Transverse colon (tissue), 4 donors: ENCODE data around the gene ZDHHC14. TPM values are rescaled to one million over a fixed set of nuclear protein-coding genes. Genes with fewer than 3 reads are reported as not detected.

Experiments
- DNase-seq: peaks from one replicate; pipeline ENCODE4 v3.0.0-alpha.2; 2019
- H3K27ac ChIP-seq, 4 donors: fragments of 200-600 bp; sonication (generic); 2 replicates each; pipeline ENCODE4 v1.5.1; 2016 to 2018; ENCODE audit warnings: inconsistent platforms in 4 of 4
- H3K27me3 ChIP-seq: fragments of 200-600 bp; sonication (generic); 2 replicates; pipeline ENCODE4 v1.5.1; 2017; ENCODE audit warnings: inconsistent platforms
- H3K36me3 ChIP-seq, 4 donors: fragments of 200-600 bp; sonication (generic); 2 replicates each; pipeline ENCODE4 v1.5.1; 2017 to 2019; ENCODE audit warnings: inconsistent platforms in 4 of 4
- H3K4me1 ChIP-seq, 4 donors: fragments of 200-600 bp; sonication (generic); 2 replicates each; pipeline ENCODE4 v1.5.1; 2017 to 2020; ENCODE audit warnings: inconsistent platforms in 4 of 4
- H3K4me3 ChIP-seq, 4 donors: fragments of 200-600 bp; sonication (generic); 1 replicate in 1 of 4; 2 replicates in 3 of 4; pipeline versions ENCODE4 v1.5.1 to v1.6.1; 2017 to 2019; ENCODE audit warnings: inconsistent platforms in 4 of 4
- H3K9me3 ChIP-seq, 2 donors: fragments of 200-600 bp; sonication (generic); 2 replicates each; pipeline ENCODE4 v1.5.1; 2017 to 2019; ENCODE audit warnings: inconsistent platforms in 2 of 2
- EP300 ChIP-seq: sonication (generic); formaldehyde crosslinking; IDR thresholded peaks from one replicate; pipeline ENCODE4 v1.6.1; 2017; ENCODE audit warnings: antibody characterized with exemption, low read depth
- POLR2A ChIP-seq: fragments of 450-650 bp; IDR thresholded peaks from one replicate; pipeline ENCODE4 v1.6.1; 2016; ENCODE audit warnings: antibody characterized with exemption, mild to moderate bottlenecking, moderate library complexity
- POLR2AphosphoS5 ChIP-seq, 3 donors: sonication (generic); formaldehyde crosslinking; IDR thresholded peaks; one replicate each; pipeline ENCODE4 v1.6.1; 2016; ENCODE audit warnings: antibody characterized with exemption in 3 of 3
- WGBS, 2 donors: methylation state at CpG; one replicate each; pipeline ENCODE4 v1.1.5; 2018; ENCODE audit warnings: low coverage in 1 of 2; 5-methylcytosine and 5-hydroxymethylcytosine counted together
- in situ Hi-C, 4 donors: fragments of 200-750 bp; cut with MboI; loops; one replicate each; pipeline versions ENCODE4 v1.15.0 to v1.15.1; 2017; ENCODE audit warnings: low sequenced_read_pairs in 3 of 4, low pct_ligation_motif_present in 1 of 4, low pct_unique_long_range_greater_than_20kb in 1 of 4
- intact Hi-C: fragments of 100-400 bp; cut with DNase I; formaldehyde crosslinking; loops from one replicate; pipeline ENCODE4 v1.15.1; 2023; ENCODE audit warnings: low total_unique reads
- total RNA-seq, 4 donors: library from RNA; depleted of rRNA; stranded (reverse); fragments of >200 nt; gene quantifications; one replicate each; pipeline ENCODE4 v1.1.0, GENCODE V29; 2016
- TF ChIP-seq, protein P1 (sequence below), 5 experiments: fragments of 200-600 bp in 3 of 5; fragments of 450-650 bp in 2 of 5; sonication (generic) in 3 of 5; IDR thresholded peaks; 1 replicate in 2 of 5; 2 replicates in 3 of 5; pipeline ENCODE4 v1.5.1; 2016 to 2017; ENCODE audit warnings: antibody characterized with exemption in 5 of 5, inconsistent platforms in 3 of 5, mild to moderate bottlenecking in 2 of 5, moderate library complexity in 1 of 5

ZDHHC14 gene
- total RNA-seq, 4 donors from 2014 or later, result 10.2 to 16.5 (median 12.5) TPM

- Histone ChIP-seq H3K4me1 (no peaks in the 10 kb centered on the region), H3K36me3 (no peaks in the 10 kb centered on the region), H3K9me3 (no peaks in the 10 kb centered on the region), H3K27me3 (no peaks in the 10 kb centered on the region), H3K4me3 (no peak overlapping the region), H3K27ac (no peak overlapping the region)
- intact Hi-C loops, result no loop called here
- no peak for DNase-seq
- TF ChIP-seq, protein P1, sequence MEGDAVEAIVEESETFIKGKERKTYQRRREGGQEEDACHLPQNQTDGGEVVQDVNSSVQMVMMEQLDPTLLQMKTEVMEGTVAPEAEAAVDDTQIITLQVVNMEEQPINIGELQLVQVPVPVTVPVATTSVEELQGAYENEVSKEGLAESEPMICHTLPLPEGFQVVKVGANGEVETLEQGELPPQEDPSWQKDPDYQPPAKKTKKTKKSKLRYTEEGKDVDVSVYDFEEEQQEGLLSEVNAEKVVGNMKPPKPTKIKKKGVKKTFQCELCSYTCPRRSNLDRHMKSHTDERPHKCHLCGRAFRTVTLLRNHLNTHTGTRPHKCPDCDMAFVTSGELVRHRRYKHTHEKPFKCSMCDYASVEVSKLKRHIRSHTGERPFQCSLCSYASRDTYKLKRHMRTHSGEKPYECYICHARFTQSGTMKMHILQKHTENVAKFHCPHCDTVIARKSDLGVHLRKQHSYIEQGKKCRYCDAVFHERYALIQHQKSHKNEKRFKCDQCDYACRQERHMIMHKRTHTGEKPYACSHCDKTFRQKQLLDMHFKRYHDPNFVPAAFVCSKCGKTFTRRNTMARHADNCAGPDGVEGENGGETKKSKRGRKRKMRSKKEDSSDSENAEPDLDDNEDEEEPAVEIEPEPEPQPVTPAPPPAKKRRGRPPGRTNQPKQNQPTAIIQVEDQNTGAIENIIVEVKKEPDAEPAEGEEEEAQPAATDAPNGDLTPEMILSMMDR (IDR thresholded peaks at IDR 0.05), result no peak
- TF ChIP-seq POLR2A (no peak), POLR2AphosphoS5 (IDR thresholded peaks at IDR 0.05) (no peak), EP300 (no peak)
- in situ Hi-C loops, result no loop called here
- WGBS, 2 donors, result 83 to 92% methylated on average over 2 to 6 of the region's 6 CpGs
These were observed 20.8 kb downstream of the ZDHHC14 start for GRCh38 chr6:157401734-157402338.

DNA sequence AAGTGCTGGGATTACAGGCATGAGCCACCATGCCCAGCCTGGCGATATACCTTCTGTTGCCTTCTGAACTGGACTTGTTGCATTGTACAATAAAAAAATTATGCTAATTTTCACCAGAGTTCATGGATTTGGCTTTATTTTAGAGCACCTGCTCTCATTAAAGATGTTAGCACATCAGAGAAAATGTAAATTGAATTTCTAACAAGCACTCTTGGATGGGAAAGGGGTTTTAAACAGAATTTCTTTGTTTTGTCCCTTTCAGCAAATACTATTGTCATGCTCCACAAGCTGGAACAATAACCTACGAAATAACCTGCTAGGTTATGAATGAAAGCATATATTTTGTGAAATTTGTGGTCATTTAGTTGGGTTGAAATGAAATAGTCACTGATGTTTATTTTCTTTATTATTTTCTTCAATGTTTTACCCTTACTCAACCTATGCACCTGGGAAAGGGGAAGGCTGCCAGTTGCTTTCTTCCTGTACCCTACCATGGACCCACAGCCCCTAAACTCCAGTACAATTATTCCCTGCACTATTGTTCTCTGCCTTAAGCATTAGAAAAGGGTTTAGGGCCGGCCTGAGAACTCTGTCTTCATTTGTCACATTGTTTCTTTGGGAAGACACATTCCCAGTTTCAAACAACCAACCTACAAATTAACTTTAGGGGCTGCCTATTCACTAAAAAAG lies 22.2 kb downstream of the ZDHHC14 start:
- no peaks in the 10 kb centered on the region for H3K4me1 ChIP-seq
- no peaks in the 10 kb centered on the region for H3K9me3 ChIP-seq
- TF ChIP-seq, protein P1 (IDR thresholded peaks at IDR 0.05), result no peak
- TF ChIP-seq POLR2AphosphoS5 (IDR thresholded peaks at IDR 0.05) (no peak), POLR2A (no peak), EP300 (no peak)
- no peak overlapping the region for H3K27ac ChIP-seq
- intact Hi-C loops, result no loop called here
- 93 to 100% methylated on average over 1 to 3 of the region's 3 CpGs for WGBS, 2 donors
- no peaks in the 10 kb centered on the region for H3K36me3 ChIP-seq
- H3K4me3 ChIP-seq, result no peak overlapping the region
- in situ Hi-C loops, result no loop called here
- no peak for DNase-seq
- no peaks in the 10 kb centered on the region for H3K27me3 ChIP-seq

GRCh38 chr6:157403686-157404051 lies 22.7 kb downstream of the ZDHHC14 start:
- in situ Hi-C loops (no loop called here), intact Hi-C loops (no loop called here)
- TF ChIP-seq POLR2A, result no peak
- TF ChIP-seq, protein P1 (IDR thresholded peaks at IDR 0.05), result no peak
- TF ChIP-seq EP300, result no peak
- no peak for TF ChIP-seq POLR2AphosphoS5 (IDR thresholded peaks at IDR 0.05)

GRCh38 chr6:157405986-157406385 lies 25.0 kb downstream of the ZDHHC14 start:
- 73 to 91% methylated on average over 4 to 6 of the region's 6 CpGs for WGBS, 2 donors
- Histone ChIP-seq H3K27ac (no peak overlapping the region), H3K36me3 (no peaks in the 10 kb centered on the region), H3K4me1 (no peaks in the 10 kb centered on the region), H3K27me3 (no peaks in the 10 kb centered on the region), H3K9me3 (no peaks in the 10 kb centered on the region), H3K4me3 (no peak overlapping the region)
- in situ Hi-C loops, result no loop called here
- DNase-seq, result no peak
- intact Hi-C loops, result no loop called here
- TF ChIP-seq POLR2A (no peak), POLR2AphosphoS5 (IDR thresholded peaks at IDR 0.05) (no peak), EP300 (no peak)
- TF ChIP-seq, protein P1 (IDR thresholded peaks at IDR 0.05), result no peak

More at GRCh38 chr6:157403686-157404051, 22.7 kb downstream of the ZDHHC14 start:
- H3K4me1 ChIP-seq, result no peaks in the 10 kb centered on the region
- DNase-seq, result no peak
- no peak overlapping the region for H3K4me3 ChIP-seq
- WGBS, 2 donors, result 87% methylated on average over 6 of the region's 6 CpGs; no CpG with 5 or more reads in 1 of the 2 donors
- no peak overlapping the region for H3K27ac ChIP-seq
- no peaks in the 10 kb centered on the region for H3K27me3 ChIP-seq
- no peaks in the 10 kb centered on the region for H3K36me3 ChIP-seq
- H3K9me3 ChIP-seq, result no peaks in the 10 kb centered on the region
